Peyer's patch (tissue), 4 donors: Measurements from ENCODE around the gene VPS52. TPM values are rescaled to one million over a fixed set of nuclear protein-coding genes. Genes with fewer than 3 reads are reported as not detected.
A peak's percentile ranks its signal among the peaks of the same experiment; 100 is the strongest.
"Not testable (repeated sequence)": the region's sequence is repeated elsewhere in the genome, so short reads cannot be mapped to it uniquely, and the experiment has no call there.

ENCODE experiments used
- DNase-seq, 3 donors: peaks; one replicate each; pipeline ENCODE4 v3.0.0-alpha.2; 2017 to 2019
- H3K27ac ChIP-seq, 4 donors: fragments of 200-600 bp; sonication (generic); one replicate each; pipeline ENCODE4 v1.5.1; 2016 to 2019
- H3K27me3 ChIP-seq, 2 donors: fragments of 200-600 bp; sonication (generic); one replicate each; pipeline ENCODE4 v1.5.1; 2019
- H3K36me3 ChIP-seq, 3 donors: fragments of 200-600 bp; sonication (generic); one replicate each; pipeline ENCODE4 v1.5.1; 2016 to 2019
- H3K4me1 ChIP-seq, 4 donors: fragments of 200-600 bp; sonication (generic); one replicate each; pipeline ENCODE4 v1.5.1; 2016 to 2019
- H3K4me3 ChIP-seq, 4 donors: fragments of 200-600 bp; sonication (generic); 1 replicate in 3 of 4; 2 replicates in 1 of 4; pipeline ENCODE4 v1.5.1; 2016 to 2019; ENCODE audit warnings: mild to moderate bottlenecking in 1 of 4
- H3K9me3 ChIP-seq, 4 donors: fragments of 200-600 bp; sonication (generic); one replicate each; pipeline ENCODE4 v1.5.1; 2016 to 2019; ENCODE audit warnings: mild to moderate bottlenecking in 1 of 4
- POLR2A ChIP-seq, 2 donors: fragments of 450-650 bp; IDR thresholded peaks; one replicate each; pipeline ENCODE4 v1.5.1; 2017; ENCODE audit warnings: antibody characterized with exemption in 2 of 2, mild to moderate bottlenecking in 2 of 2, moderate library complexity in 2 of 2
- total RNA-seq, 4 donors: library from RNA; depleted of rRNA; stranded (reverse); fragments of >200 nt; gene quantifications; one replicate each; pipeline ENCODE4 v1.1.0, GENCODE V29; 2016
- TF ChIP-seq, protein P1 (sequence below), 6 experiments: fragments of 450-650 bp in 4 of 6; fragments of 200-600 bp in 2 of 6; sonication (generic) in 1 of 6; IDR thresholded peaks; one replicate each; pipeline ENCODE4 v1.5.1; 2017 to 2019; ENCODE audit warnings: antibody characterized with exemption in 6 of 6, mild to moderate bottlenecking in 3 of 6, moderate library complexity in 1 of 6

Gene VPS52
- total RNA-seq, 4 donors from 2014 or later, result 56.7 to 132 (median 95.8) TPM

DNA sequence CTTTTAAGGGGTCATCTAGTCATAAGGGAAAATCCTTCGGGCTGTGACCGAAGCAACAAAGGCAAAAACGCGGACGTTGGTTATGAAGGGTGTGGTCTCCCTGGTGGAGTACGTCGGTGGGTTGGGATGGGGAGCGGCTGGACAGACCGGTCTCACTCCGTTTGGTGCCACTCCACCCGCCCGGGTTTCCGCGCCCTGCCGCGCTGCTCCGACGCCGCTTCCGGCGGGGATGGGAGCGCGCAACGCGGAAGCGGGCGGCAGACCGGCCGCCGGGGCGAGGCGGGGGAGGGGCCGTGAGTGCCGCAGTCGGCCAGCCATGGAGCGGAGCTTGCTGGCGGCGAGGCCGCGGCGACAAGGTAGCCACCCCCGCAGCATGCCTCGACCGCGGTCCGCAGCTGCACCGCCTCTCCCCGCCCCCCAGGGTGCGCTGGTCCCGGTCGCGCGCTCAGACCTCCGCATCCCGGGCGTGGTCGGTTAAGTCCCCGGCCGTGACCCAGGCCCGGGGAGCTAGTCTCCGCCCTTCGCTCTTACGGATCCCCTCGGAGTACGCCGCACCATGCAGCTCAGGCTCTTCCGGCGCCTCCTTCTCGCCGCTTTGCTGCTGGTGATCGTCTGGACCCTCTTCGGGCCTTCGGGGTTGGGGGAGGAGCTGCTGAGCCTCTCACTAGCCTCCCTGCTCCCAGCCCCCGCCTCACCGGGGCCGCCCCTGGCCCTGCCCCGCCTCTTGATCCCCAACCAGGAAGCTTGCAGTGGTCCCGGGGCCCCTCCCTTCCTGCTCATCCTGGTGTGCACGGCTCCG, 5.4 kb upstream of the VPS52 start, which contains the start of gene B3GALT4:
TSS of gene B3GALT4 (plus strand) at position 260 of the 799 bp plus-strand sequence. CDS start at position 557, 297 bp downstream.
- no peaks in the 10 kb centered on the region for H3K27me3 ChIP-seq
- TF ChIP-seq POLR2A (IDR thresholded peaks at IDR 0.05), result peak; percentile 70 to 88
- TF ChIP-seq, protein P1, sequence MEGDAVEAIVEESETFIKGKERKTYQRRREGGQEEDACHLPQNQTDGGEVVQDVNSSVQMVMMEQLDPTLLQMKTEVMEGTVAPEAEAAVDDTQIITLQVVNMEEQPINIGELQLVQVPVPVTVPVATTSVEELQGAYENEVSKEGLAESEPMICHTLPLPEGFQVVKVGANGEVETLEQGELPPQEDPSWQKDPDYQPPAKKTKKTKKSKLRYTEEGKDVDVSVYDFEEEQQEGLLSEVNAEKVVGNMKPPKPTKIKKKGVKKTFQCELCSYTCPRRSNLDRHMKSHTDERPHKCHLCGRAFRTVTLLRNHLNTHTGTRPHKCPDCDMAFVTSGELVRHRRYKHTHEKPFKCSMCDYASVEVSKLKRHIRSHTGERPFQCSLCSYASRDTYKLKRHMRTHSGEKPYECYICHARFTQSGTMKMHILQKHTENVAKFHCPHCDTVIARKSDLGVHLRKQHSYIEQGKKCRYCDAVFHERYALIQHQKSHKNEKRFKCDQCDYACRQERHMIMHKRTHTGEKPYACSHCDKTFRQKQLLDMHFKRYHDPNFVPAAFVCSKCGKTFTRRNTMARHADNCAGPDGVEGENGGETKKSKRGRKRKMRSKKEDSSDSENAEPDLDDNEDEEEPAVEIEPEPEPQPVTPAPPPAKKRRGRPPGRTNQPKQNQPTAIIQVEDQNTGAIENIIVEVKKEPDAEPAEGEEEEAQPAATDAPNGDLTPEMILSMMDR (IDR thresholded peaks at IDR 0.05), result peak in 5 of 6 experiments; percentile 46 to 65 (median 52)
- DNase-seq, result peak; percentile 87 to 91 (median 90)
- H3K27ac ChIP-seq, result peak within 1 kb of the TSS; percentile 88 to 97 (median 90)
- H3K4me1 ChIP-seq, result peaks cover 0 to 56% (median 21%) of the 10 kb centered on the region in 4 donors
- peaks cover 0 to 40% (median 0%) of the 10 kb centered on the region in 3 donors for H3K36me3 ChIP-seq
- H3K9me3 ChIP-seq, result no peaks in the 10 kb centered on the region
- H3K4me3 ChIP-seq, result peak within 1 kb of the TSS; percentile 66 to 84 (median 71)

DNA sequence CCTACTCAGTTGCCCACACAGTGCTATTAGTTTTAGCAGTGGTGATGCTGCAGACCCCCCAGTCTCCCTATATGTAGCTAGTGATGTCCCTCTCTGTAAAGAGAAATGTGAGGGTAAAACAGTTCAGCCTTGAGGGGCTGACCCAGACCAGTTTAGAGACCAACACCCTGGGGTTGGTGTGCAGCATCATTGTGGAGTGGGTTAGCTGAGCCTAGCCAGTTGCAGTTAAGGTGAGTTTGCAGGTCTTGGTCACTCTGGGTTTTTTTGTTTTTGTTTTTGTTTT, 4.8 kb upstream of the VPS52 start:
- peak overlapping the region; percentile 88 to 97 (median 90) for H3K27ac ChIP-seq
- TF ChIP-seq, protein P1 (IDR thresholded peaks at IDR 0.05), result no peak
- TF ChIP-seq POLR2A (IDR thresholded peaks at IDR 0.05), result no peak
- peaks cover 0 to 56% (median 21%) of the 10 kb centered on the region in 4 donors for H3K4me1 ChIP-seq
- peak overlapping the region; percentile 66 to 84 (median 71) for H3K4me3 ChIP-seq
- H3K27me3 ChIP-seq, result no peaks in the 10 kb centered on the region
- H3K9me3 ChIP-seq, result no peaks in the 10 kb centered on the region
- no peak for DNase-seq
- H3K36me3 ChIP-seq, result peaks cover 0 to 40% (median 0%) of the 10 kb centered on the region in 3 donors

GRCh38 chr6:33275795-33276580, 4.3 kb upstream of the VPS52 start:
- peaks cover 0 to 57% (median 21%) of the 10 kb centered on the region in 4 donors for H3K4me1 ChIP-seq
- not testable (repeated sequence) for H3K27me3 ChIP-seq, H3K9me3 ChIP-seq, DNase-seq
- peak overlapping the region in 2 of 4 donors; percentile 66 to 84 for H3K4me3 ChIP-seq
- peak overlapping the region; percentile 88 to 97 (median 90) for H3K27ac ChIP-seq
- peaks cover 0 to 40% (median 0%) of the 10 kb centered on the region in 3 donors for H3K36me3 ChIP-seq

- H3K4me3 ChIP-seq, result peak overlapping the region in 1 of 4 donors; percentile 2
Measured at GRCh38 chr6:33273924-33274902, 2.5 kb upstream of the VPS52 start.

More at GRCh38 chr6:33273924-33274902, 2.5 kb upstream of the VPS52 start:
- Histone ChIP-seq H3K27me3 (no peaks in the 10 kb centered on the region), H3K4me1 (peaks cover 0 to 71% (median 21%) of the 10 kb centered on the region in 4 donors), H3K27ac (peak overlapping the region in 1 of 4 donors; percentile 38), H3K36me3 (peaks cover 0 to 32% (median 0%) of the 10 kb centered on the region in 3 donors), H3K9me3 (no peaks in the 10 kb centered on the region)
- TF ChIP-seq POLR2A (IDR thresholded peaks at IDR 0.05), result no peak
- TF ChIP-seq, protein P1 (IDR thresholded peaks at IDR 0.05), result no peak
- DNase-seq, result no peak
